ENCODE results near the gene FAM193B.
A peak's percentile ranks its signal among the peaks of the same experiment; 100 is the strongest.

DNA sequence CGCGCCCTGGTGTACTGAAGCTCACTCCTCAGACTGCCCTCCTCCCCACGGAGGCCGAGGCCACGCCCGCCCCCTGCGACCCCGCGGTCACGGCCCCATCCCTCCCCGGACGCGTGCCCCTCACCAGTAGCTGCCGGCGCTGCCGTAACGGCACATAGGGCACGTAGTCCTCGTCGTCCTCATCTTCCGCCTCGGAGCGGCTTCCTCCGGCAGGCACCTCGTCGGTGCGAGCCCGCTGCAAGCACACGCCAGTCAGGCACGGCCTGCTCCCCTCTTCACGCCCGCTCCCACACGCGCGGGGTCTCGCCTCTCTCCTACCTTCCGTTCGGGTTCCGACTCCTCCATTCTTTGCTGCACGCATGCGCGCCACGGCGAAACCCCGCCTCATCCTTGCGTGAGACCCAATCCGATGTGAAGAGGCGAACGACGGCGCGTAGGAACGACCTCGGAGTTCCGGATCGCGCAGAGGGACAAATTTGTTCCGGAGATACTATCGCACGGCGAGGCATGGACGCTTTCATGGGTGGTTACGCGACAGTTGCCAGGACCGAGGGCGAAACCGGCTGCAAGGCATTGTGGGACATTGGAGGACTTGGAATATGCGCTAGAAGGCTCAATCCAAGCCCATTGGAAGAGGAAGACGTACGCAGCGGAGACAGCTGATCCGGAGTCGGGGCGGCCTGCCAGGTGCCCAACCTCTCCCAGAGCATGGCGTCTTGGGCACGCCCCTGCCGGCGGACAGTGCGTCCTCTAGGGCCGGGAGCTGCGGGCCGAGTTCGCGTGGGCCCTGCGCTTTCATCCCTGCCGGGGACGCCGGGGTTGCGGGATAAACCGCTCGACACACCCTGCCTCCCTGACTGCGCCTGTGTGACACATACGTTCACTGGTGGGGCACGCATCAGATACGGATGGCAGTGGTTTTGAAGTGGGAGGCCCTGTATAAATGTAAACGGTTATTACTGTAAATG is 37.5 kb downstream of the FAM193B start, which contains the start of gene DDX41:
- TF ChIP-seq, protein P1, sequence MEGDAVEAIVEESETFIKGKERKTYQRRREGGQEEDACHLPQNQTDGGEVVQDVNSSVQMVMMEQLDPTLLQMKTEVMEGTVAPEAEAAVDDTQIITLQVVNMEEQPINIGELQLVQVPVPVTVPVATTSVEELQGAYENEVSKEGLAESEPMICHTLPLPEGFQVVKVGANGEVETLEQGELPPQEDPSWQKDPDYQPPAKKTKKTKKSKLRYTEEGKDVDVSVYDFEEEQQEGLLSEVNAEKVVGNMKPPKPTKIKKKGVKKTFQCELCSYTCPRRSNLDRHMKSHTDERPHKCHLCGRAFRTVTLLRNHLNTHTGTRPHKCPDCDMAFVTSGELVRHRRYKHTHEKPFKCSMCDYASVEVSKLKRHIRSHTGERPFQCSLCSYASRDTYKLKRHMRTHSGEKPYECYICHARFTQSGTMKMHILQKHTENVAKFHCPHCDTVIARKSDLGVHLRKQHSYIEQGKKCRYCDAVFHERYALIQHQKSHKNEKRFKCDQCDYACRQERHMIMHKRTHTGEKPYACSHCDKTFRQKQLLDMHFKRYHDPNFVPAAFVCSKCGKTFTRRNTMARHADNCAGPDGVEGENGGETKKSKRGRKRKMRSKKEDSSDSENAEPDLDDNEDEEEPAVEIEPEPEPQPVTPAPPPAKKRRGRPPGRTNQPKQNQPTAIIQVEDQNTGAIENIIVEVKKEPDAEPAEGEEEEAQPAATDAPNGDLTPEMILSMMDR (IDR thresholded peaks at IDR 0.05), result peak in 1 of 4 experiments; percentile 9
- TF ChIP-seq POLR2A (IDR thresholded peaks at IDR 0.05), result peak; percentile 23 to 30

All from uterus (tissue), 2 donors.